A673 (cell line): Measurements from ENCODE around the gene EZR.

Experiments used
- EZH2 ChIP-seq: fragments of 200-600 bp; sonication (generic); IDR thresholded peaks from 2 replicates; pipeline ENCODE4 v1.6.1; 2017; ENCODE audit warnings: borderline replicate concordance, low read depth, mild to moderate bottlenecking, mixed read lengths, antibody characterized with exemption, low read length; ENCODE audit not compliant: poor library complexity, severe bottlenecking
- TF ChIP-seq, protein P1 (sequence below): fragments of 300-800, 200-600 bp; sonication (generic); conservative IDR thresholded peaks from 2 replicates; pipeline ENCODE4 v1.5.1; 2017; ENCODE audit warnings: low read depth, mild to moderate bottlenecking, antibody characterized with exemption, low read length, moderate library complexity, mixed read lengths

GRCh38 chr6:158796353-158796752 lies 22.8 kb downstream of the EZR start:
- TF ChIP-seq, protein P1, sequence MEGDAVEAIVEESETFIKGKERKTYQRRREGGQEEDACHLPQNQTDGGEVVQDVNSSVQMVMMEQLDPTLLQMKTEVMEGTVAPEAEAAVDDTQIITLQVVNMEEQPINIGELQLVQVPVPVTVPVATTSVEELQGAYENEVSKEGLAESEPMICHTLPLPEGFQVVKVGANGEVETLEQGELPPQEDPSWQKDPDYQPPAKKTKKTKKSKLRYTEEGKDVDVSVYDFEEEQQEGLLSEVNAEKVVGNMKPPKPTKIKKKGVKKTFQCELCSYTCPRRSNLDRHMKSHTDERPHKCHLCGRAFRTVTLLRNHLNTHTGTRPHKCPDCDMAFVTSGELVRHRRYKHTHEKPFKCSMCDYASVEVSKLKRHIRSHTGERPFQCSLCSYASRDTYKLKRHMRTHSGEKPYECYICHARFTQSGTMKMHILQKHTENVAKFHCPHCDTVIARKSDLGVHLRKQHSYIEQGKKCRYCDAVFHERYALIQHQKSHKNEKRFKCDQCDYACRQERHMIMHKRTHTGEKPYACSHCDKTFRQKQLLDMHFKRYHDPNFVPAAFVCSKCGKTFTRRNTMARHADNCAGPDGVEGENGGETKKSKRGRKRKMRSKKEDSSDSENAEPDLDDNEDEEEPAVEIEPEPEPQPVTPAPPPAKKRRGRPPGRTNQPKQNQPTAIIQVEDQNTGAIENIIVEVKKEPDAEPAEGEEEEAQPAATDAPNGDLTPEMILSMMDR, result no peak
- TF ChIP-seq EZH2, result no peak
